ENCODE data around the gene SLC22A14. TPM values are rescaled to one million over a fixed set of nuclear protein-coding genes. Genes with fewer than 3 reads are reported as not detected.
A peak's percentile ranks its signal among the peaks of the same experiment; 100 is the strongest.

SLC22A14 gene
- total and polyA plus RNA-seq, 10 of the 15 experiments (the other 5 are each of a cell fraction or from before 2014, with no cell fraction given): not detected

DNA sequence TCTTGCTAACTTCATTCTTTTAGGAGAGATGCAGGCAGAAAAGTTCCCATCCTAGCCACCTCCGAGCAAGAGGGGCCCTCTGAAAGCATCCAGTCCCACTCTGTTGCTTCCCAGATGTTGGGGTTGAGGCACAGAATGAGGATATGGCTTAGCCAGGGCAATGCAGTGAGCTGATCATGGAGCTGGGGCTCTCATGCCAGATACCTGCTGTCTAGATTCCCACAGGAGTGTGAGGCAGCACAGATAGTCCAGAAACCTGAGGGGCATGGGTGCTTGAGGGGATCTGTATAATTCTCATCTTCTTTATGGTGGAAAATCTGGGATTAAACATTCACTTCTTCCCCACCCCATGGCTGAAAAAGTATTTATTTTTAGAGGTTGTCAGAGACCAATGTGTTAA is 15.3 kb upstream of the SLC22A14 start:
- POLR2A ChIA-PET: interaction anchor here (0.6 kb wide), 2 partner anchors 11 to 115 kb away, joined by 3 to 7 read pairs; no protein-coding TSS in a partner anchor
- intact Hi-C loops (cut with micrococcal nuclease; ENCODE audit: unreplicated experiment): no loop called here

DNA sequence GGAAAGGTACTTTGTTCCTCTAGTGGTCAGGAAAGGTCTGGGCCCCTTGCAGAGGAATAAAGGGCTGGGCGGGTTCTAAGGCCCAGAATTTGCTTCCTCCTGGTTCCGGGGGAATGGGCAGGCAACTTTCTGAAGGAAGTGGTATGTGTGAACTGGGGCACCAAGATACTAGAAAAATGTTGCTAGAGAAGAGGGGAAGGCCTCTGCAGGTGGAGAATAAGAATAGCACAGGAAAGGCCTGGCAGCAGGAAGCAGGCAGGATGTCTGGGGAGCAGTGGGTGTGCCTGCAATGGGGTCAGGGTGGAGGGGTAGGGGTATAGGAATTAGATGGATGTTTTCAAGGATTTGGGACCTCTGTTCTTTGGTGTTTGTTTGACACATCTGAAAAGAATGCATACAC is 14.4 kb upstream of the SLC22A14 start:
- Histone ChIP-seq H3K9ac (ENCODE audit: control insufficient read depth, insufficient read depth, low read length) (no peak overlapping the region), H3K4me1 (ENCODE audit: control insufficient read depth, insufficient read depth, low read length) (peaks cover 14% of the 10 kb centered on the region), H3K4me3 (no peak overlapping the region), H3K9me3 (replicated peaks; ENCODE audit: control insufficient read depth, insufficient read depth, low read length) (no peaks in the 10 kb centered on the region), H3K79me2 (ENCODE audit: control insufficient read depth, insufficient read depth, low read length) (no peaks in the 10 kb centered on the region), H3K36me3 (ENCODE audit: control insufficient read depth in 2 of 2, insufficient read depth in 2 of 2, low read length in 1 of 2) (no peaks in the 10 kb centered on the region), H4K20me1 (ENCODE audit: control insufficient read depth, insufficient read depth) (no peaks in the 10 kb centered on the region), H3K27me3 (replicated peaks in 1 of 2; ENCODE audit: control insufficient read depth in 2 of 2, insufficient read depth in 2 of 2, low read length in 1 of 2) (no peaks in the 10 kb centered on the region), H2AFZ (ENCODE audit: control insufficient read depth, low read depth, low read length) (peak overlapping the region; percentile 7; the same call in 1 of the 2 replicates), H3K27ac (ENCODE audit: control insufficient read depth, insufficient read depth) (no peak overlapping the region), H3K4me2 (ENCODE audit: control insufficient read depth, insufficient read depth) (peak overlapping the region; percentile 50; the same call in 1 of the 2 replicates)
- FAIRE-seq (no peak), ATAC-seq (peak; percentile 37; the same call in 2 of the 3 replicates), DNase-seq (ENCODE audit: low read depth, low spot score) (no peak)
- in situ Hi-C loops (cut with MboI): no loop called here
- ChIA-PET SMC1A (ENCODE audit: uncharacterized antibody, unreplicated experiment) (interaction anchor here (0.9 to 1.4 kb wide), 2 partner anchors 10 to 31 kb away, joined by 3 read pairs; no protein-coding TSS in a partner anchor), POLR2A (interaction anchor here (0.6 kb wide), 1 partner anchor 12 kb away, joined by 3 read pairs; no protein-coding TSS in a partner anchor), RAD21 (ENCODE audit: unreplicated experiment) (interaction anchor here (1.6 kb wide), 1 partner anchor 131 kb away, joined by 3 read pairs; the partner anchor contains the start of gene ACAA1), CTCF (no interaction called here)
- WGBS (ENCODE audit: insufficient coverage, insufficient replicate concordance, low lambda C conversion rate, missing lambda C conversion rate): 29% methylated on average over 2 of the region's 2 CpGs
- TF ChIP-seq RELA (IDR thresholded peaks at IDR 0.05; ENCODE audit: borderline replicate concordance, partially characterized antibody): no peak
- TF ChIP-seq, protein P1, sequence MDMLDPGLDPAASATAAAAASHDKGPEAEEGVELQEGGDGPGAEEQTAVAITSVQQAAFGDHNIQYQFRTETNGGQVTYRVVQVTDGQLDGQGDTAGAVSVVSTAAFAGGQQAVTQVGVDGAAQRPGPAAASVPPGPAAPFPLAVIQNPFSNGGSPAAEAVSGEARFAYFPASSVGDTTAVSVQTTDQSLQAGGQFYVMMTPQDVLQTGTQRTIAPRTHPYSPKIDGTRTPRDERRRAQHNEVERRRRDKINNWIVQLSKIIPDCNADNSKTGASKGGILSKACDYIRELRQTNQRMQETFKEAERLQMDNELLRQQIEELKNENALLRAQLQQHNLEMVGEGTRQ (IDR thresholded peaks at IDR 0.05; ENCODE audit: borderline replicate concordance, low read depth, low read length): no peak
- TF ChIP-seq SREBF2 (IDR thresholded peaks at IDR 0.05; ENCODE audit: low read length): no peak
- no peak for TF ChIP-seq BMI1 (IDR thresholded peaks at IDR 0.05; ENCODE audit: borderline replicate concordance)
- no peak for TF ChIP-seq ASH2L (IDR thresholded peaks at IDR 0.05; ENCODE audit: borderline replicate concordance, low read depth)
- no peak for TF ChIP-seq CBX3 (IDR thresholded peaks at IDR 0.05; ENCODE audit: borderline replicate concordance, low read depth)
- TF ChIP-seq GATAD2B (conservative IDR thresholded peaks at IDR 0.05; ENCODE audit: low read depth): no peak
- TF ChIP-seq CHD1 (IDR thresholded peaks at IDR 0.05; ENCODE audit: low read depth, low read length): no peak
- no peak for TF ChIP-seq HCFC1 (IDR thresholded peaks at IDR 0.05; ENCODE audit: low read length)
- TF ChIP-seq, protein P2, sequence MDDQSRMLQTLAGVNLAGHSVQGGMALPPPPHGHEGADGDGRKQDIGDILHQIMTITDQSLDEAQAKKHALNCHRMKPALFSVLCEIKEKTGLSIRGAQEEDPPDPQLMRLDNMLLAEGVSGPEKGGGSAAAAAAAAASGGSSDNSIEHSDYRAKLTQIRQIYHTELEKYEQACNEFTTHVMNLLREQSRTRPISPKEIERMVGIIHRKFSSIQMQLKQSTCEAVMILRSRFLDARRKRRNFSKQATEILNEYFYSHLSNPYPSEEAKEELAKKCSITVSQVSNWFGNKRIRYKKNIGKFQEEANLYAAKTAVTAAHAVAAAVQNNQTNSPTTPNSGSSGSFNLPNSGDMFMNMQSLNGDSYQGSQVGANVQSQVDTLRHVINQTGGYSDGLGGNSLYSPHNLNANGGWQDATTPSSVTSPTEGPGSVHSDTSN (IDR thresholded peaks at IDR 0.05; ENCODE audit: insufficient replicate concordance, low read depth, low read length): no peak
- no peak for TF ChIP-seq YY1 (IDR thresholded peaks at IDR 0.05; ENCODE audit: low read depth, low read length)
- BruUV-seq (replicated peaks): no TSS peak
- intact Hi-C loops (cut with micrococcal nuclease; ENCODE audit: unreplicated experiment): no loop called here

More for the DNA sequence above, 15.3 kb upstream of the SLC22A14 start:
- Histone ChIP-seq H3K79me2 (ENCODE audit: control insufficient read depth, insufficient read depth, low read length) (no peaks in the 10 kb centered on the region), H2AFZ (ENCODE audit: control insufficient read depth, low read depth, low read length) (no peak overlapping the region), H3K27me3 (replicated peaks in 1 of 2; ENCODE audit: control insufficient read depth in 2 of 2, insufficient read depth in 2 of 2, low read length in 1 of 2) (no peaks in the 10 kb centered on the region), H3K36me3 (ENCODE audit: control insufficient read depth in 2 of 2, insufficient read depth in 2 of 2, low read length in 1 of 2) (no peaks in the 10 kb centered on the region), H3K4me2 (ENCODE audit: control insufficient read depth, insufficient read depth) (no peak overlapping the region), H3K27ac (ENCODE audit: control insufficient read depth, insufficient read depth) (no peak overlapping the region), H3K9ac (ENCODE audit: control insufficient read depth, insufficient read depth, low read length) (no peak overlapping the region), H4K20me1 (ENCODE audit: control insufficient read depth, insufficient read depth) (no peaks in the 10 kb centered on the region), H3K4me1 (ENCODE audit: control insufficient read depth, insufficient read depth, low read length) (peaks cover 14% of the 10 kb centered on the region), H3K4me3 (no peak overlapping the region), H3K9me3 (replicated peaks; ENCODE audit: control insufficient read depth, insufficient read depth, low read length) (no peaks in the 10 kb centered on the region)
- FAIRE-seq: no peak
- no peak for TF ChIP-seq WRNIP1 (IDR thresholded peaks at IDR 0.05; ENCODE audit: borderline replicate concordance, low read depth, low read length)
- TF ChIP-seq HDGF (IDR thresholded peaks at IDR 0.05): no peak
- no peak for TF ChIP-seq PAX8 (IDR thresholded peaks at IDR 0.05)
- TF ChIP-seq RELA (IDR thresholded peaks at IDR 0.05; ENCODE audit: borderline replicate concordance, partially characterized antibody): no peak
- RAD21 ChIA-PET (ENCODE audit: unreplicated experiment): interaction anchor here (1.6 kb wide), 1 partner anchor 130 kb away, joined by 3 read pairs; the partner anchor contains the start of gene ACAA1
- CTCF ChIA-PET: no interaction called here
- no peak for ATAC-seq
- in situ Hi-C loops (cut with MboI): no loop called here
- DNase-seq (ENCODE audit: low read depth, low spot score): no peak
- SMC1A ChIA-PET (ENCODE audit: uncharacterized antibody, unreplicated experiment): interaction anchor here (0.9 kb wide), 1 partner anchor 9 kb away, joined by 3 read pairs; no protein-coding TSS in a partner anchor
- 0% methylated on average over 1 of the region's 1 CpG for WGBS (ENCODE audit: insufficient coverage, insufficient replicate concordance, low lambda C conversion rate, missing lambda C conversion rate)
- no TSS peak for BruUV-seq (replicated peaks)
